HG03064 (cell line): ENCODE data around the gene SH3YL1.

Experiments
- ATAC-seq: cut with Tn5 transposase; IDR thresholded peaks from one replicate; pipeline ENCODE4 v1.9.1; 2021; ENCODE audit warnings: low read depth; ENCODE audit not compliant: unreplicated experiment

The SH3YL1 gene, protein sequence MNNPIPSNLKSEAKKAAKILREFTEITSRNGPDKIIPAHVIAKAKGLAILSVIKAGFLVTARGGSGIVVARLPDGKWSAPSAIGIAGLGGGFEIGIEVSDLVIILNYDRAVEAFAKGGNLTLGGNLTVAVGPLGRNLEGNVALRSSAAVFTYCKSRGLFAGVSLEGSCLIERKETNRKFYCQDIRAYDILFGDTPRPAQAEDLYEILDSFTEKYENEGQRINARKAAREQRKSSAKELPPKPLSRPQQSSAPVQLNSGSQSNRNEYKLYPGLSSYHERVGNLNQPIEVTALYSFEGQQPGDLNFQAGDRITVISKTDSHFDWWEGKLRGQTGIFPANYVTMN

DNA sequence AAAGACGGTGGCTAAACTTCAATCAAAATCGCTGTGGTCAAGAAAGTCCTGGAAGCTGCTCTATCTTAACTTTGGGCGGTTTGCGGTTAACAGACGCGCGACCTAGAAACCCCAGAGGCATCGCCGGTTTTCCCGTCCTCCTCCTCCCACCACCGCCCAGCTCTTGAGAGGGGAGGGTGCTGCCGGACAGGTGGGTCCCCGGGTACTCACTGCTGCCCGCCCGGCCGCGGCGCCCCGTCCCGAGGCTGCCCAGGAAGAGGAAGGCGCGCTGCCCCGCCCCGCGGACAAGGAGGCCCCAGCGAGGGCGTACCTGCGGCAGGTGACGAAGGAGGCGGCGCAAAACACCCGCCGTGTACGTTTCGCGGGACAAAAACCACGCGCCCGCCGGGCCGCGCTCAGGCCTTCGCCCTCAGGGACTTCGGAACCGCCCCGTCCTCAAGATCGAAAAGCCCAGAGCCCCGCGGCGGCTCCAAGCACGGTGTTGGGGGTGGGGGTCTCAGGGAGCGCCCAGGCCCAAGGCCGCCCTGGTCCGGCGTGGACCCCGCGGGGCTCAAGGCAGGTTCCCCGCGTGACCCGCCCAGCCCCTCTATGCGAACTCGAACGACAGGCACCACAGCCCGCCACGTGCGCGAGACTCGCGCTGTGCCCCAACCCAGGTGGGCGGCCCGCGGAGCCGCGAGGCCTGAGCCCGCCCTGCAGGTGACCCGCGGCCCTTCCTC, at the start of gene SH3YL1:
Gene SH3YL1 (minus strand): TSS at position 259 of the 719 bp plus-strand sequence. CDS start 48 bp downstream, at position 211.
- ATAC-seq = peak; percentile 21

DNA sequence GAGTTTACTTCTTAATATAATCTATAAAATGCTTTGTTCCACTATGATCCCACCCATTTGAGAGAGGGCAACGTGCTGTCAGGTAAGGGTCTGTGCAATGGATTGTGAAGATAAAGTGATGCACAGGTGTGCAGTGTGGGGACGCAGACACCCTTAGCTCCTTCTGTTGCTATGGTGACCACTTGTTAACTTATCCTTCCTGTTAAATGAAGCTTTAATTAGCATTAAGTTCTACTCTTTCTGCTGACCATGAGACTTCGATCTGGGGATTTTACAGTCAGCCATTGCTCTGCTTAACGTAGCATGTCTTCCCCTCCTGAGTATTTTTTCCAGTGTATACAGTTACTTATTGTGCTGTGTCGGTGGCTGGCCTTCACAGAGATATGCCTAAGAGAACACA, 47.2 kb upstream of the SH3YL1 start:
- no peak for ATAC-seq

DNA sequence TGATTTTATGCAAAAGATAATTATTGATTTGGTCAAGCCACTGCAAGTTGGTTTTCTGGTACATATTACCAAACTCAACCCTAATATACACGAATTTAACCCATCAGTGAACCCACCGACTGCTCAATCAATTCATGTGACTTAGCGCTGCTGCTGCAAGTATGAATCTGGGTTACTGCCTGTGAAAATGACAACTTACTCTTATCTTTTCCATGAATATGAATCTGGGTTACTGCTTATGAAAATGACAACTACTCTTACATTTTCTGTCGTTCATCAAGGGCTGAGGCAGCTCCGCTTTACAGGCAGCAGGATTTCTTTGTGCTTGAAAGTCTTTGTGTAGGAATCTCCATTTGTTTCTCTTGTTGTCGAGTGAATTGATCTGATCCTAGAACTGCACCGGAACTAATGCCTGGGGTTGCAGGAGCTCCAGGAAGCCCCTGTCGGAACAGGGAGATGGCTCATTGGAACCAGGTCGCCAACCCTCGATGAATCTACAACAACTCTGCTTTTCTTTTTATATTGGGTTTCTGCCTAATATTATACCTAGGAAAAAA, 46.2 kb upstream of the SH3YL1 start:
- ATAC-seq = no peak

DNA sequence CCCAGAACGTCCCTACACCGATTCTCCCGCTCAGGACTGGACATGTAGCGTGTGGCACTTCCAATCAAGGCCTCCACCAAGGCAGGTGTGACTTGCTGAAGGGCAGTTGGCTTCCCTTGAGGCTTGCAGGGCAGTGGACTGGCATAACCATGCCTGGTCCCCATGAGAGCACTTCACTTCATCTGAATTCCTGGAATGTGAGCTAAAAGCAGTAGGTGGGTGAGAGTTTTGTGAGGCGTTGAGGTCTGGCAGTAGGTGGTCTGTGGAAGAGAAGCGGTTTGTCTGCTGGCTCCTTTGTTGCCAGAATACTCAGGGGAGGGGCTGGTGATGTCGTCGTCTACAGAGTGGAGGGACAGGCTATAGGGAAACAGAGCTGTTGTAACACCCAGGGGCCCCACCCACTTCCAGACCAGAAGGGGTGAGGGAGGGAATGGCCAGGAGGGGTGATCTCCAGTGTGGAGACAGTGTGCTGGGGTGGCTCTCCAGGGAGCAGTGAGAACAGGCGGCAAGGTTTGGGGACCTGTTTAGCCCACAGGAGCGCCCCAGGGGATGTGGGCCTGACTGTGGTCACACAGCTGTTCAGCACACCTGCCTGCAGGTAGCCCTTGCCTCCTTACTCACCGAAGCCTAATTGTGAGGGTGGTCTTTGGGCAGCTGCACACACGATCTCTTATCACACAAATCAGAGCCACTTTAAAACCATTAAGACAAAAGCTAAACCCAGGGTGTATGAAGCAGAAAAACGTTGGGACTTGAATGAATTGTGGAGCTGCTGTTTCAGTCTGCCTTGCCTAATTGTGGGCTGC, 45.5 kb upstream of the SH3YL1 start:
- no peak for ATAC-seq

DNA sequence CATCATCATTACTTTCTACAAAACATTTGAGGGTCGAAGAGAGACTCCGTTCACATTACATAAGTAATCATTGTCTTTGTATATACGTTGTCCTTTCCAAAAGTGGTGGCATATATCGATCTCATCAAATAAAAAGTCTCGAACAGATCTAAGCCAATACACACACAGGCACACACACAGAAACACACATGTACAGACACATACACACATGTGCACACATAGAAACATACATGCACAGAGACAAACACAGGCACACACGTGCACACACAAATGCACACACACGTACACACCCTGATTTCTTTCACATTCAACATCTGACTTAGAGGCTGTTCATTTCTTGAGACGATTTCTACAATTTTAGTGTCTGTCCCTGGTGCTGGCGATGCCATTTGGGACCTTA, 41.5 kb upstream of the SH3YL1 start:
- ATAC-seq = no peak

DNA sequence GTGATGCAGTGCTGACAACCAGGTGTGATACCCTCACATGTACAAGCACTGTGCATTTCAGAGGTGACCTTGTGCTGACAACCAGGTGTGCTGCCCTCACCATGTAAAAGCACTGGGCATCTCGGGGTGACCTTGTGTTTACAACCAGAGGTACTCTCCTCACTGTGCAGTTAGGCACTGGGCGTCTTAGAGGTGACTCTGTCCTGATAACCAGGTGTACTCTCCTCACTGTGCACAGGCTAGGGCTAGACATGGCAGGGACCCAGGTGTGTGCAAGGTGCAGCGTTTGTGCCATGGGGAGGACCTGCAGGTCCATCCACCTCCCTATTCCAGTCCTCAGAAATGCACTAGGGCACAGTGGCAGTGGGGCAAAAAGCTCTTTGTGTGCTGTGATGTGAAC, 32.5 kb upstream of the SH3YL1 start:
- no peak for ATAC-seq

DNA sequence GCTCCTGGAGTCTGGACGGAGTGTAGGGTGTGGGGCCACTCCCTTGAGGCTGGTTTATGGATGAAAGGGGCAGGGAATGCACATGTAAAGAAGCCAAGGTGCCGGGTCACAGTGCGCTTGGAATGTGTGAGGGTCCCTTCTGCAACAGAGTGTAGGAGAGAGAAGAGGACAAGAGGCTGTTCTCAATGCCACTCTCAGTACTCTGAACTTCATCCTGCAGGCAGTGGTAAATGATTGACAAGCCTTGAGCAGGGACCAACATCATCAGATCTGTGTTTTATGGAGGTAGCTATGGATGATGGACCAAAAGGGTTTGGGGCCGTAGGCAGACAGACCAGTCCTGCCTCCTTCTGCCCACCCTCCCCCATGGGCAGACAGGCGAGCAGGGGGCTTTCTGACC, 31.3 kb upstream of the SH3YL1 start:
- ATAC-seq = no peak

DNA sequence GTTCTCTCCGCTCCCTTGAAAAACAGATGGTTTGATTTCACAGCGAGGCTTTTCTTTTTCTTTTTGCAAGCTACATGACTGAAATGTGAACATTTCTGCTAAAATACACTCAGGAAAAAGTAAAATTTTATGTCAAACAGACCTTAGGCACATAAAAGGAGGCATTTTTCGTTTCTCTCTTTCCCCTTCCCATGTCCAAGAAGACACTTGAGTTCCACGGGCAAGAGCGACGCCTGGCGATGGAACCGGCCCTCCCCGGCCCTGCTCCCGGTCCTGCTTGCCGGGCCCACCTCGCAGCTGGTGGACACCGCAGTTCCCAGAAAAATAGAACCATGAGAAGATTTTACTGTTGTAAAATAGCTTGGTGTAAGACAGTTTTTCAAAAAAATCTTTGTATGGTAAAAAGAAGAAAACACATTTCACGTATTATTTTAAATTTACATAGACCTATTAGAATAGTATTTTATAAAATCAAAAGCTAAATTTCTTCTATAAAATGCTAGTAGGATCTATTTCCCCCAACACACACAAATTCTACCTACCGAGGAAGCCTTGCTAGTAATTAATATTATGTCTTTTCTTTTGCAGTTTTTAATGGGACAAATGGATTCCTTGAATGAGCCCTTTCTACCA, 26.4 kb upstream of the SH3YL1 start:
- ATAC-seq = no peak

DNA sequence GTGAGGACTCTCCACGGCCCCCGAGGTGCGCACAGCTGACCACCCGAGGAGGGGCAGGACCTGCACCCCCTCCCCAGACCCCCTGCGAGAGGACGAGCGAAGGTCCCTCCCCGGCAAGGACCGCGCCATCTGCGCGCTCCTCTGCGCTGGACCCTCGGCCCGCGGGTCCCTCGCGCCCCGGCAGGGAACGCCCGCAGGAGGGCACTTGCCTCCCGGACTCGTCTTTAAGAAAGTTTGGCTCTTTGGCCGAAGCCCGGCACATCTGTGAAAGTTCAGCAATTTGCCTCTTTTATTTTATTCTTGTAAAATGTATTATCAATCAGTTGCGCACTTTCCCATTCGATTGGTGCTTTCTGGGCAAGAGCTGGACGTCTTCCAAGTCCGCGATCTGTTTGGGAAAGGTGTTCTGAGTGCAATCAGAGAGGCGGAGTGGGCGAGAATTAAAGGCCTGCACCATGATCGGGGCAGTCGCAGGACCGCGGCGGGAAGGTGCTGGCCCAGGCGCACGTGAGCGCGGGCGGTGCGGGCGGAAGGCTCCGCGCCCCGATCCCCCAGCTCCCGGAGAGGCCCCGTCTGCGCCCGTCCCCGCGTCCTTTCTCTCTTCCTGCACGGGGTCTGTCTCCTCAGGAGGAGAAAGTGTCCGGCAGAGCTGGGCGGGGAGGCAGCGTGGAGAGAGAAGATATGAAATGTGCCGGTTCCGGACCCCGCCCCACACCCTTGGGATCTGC, 25.7 kb upstream of the SH3YL1 start:
- ATAC-seq = no peak

DNA sequence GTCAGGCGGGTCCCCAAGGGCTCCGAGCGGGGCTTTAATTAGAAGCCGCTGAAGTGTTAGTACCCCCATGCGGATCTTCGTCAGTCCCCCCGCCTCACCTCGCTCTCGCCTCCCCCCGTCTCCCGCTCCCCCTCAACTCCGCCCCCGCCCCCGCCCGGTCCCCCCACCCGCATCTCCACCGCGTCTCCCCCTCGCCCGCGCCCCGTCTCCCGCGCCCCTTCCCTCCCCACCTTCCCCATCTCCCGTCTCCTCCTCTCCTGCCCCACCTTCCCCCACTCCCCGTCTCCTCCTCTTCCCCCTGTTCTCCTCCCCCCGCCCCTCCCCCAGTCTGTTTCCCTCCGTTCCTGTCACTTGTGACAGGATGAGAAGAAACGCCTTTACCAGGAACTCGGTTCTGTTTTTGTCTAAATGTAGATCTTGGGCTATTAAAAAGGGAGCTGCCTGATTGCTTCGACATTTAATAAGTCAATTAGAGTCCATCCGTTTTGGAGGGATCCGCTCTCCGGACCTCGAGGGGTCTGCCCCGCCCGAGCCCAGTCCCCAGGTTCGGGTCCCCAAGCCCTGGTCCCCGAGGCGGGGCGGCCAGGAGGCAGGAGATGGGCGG, 25.0 kb upstream of the SH3YL1 start:
- no peak for ATAC-seq

DNA sequence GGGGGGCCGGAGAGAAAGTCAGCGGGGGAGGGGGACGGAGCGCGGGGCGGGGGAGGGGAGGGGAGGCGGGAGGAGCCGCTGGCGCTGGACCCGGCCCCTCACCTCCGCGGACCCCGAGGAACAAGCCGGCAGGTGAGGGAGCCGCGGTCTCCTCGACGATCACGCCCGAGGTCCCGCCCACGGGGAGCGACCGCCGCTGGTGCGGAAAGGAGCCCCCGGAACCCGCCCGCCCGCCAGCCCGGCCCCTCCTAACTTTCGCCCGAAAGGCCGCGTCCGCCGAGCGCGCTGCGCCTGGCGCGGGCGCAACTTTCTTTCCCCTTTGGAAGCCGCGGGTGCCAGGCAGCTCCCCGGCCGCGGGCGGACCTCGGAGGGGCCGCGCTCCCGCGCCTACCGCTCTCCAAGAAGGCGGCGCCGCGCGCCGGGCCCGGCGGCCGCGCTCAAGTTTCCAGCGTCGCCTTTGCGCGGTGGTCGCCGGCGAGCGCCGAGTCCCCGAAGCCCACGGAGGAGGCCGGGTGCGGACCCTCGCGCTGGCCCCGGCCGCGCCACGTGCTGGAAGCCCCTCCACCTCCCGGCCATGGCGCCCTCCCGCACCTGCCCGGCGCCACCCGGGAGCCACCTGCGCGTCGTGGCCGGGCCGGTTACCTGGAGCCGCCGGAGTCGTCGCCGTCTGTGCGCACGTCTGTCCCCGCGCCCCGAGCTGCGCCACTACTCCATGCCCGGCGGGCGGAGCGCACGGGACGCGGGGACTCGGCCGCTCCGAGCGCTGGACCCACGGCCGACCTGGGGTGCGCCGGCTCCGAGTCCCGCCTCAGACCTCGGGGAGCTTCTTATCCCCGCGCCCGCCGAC, 24.3 kb upstream of the SH3YL1 start, which contains the start of gene ALKAL2:
Gene ALKAL2 (minus strand): TSS at position 181 of the 847 bp plus-strand sequence. CDS start 256 bp downstream, outside the sequence.
- ATAC-seq = no peak

DNA sequence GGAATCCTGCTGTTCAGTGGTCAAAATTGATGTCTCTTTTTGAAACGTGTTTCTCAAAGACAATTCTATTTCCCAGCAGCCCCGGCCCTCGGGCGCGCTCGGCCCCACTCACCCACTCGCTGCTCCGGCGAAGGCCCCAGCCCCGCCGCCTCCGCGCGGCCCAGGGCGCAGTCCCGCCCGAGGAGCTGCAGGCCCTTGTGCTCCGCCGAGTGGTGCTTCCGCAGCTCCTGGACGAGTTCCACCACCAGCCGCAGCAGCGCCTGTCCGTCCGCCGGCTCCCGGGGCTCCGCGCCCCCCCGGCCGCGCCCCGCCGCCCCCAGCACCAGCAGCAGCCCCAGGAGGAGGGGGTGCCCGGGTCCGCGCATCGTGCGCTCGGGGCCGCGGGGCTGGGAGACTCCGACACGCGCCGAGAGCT, 23.6 kb upstream of the SH3YL1 start:
- ATAC-seq = no peak

DNA sequence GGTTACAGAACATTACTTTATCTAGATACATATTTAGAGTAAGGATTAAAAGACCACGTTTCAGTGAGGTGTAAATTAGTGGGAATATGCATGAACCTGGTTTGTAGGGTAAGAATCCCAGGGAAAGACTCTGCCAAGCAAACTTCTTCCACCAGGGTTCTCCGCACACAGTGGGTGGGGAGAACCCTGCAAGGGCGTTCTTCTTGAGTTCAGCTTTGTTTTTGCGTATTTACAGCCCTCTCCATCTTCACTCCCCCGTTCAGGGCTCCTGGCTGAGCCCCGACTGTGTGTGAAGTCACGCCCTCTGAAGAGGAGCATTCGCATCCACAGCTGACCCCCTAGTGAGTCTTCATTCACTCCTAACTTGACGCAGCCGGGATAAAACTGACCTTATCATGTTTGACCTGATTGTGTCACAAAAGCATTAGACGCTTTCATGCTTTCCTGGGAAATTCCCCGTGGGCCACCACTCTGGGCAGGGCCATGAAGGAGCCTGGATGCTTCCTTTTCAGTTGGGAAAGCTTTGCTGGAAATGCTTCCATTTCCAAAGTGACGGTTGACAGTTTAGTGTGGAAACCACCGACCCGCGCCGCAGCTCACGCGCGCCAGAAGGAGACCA, 23.1 kb upstream of the SH3YL1 start:
- no peak for ATAC-seq

DNA sequence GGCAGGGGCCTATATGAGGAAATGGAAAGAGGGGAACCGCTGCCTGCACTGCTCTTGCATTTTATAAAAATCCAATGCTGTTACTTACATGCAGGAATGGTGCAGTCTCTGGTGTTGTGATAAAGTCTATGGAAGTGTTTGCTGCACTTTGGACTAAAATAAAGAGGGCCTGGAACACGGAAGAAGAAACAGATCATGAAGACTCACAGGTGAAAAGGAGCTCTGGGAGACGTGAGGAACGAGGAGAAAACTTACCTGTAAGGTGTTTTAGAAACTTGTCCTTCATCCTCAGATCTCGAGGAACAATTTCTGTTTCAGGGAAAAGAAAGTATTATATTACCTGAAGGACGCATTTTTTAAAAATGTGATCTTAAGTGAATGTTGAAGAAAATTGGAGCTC, 22.2 kb upstream of the SH3YL1 start:
- no peak for ATAC-seq

DNA sequence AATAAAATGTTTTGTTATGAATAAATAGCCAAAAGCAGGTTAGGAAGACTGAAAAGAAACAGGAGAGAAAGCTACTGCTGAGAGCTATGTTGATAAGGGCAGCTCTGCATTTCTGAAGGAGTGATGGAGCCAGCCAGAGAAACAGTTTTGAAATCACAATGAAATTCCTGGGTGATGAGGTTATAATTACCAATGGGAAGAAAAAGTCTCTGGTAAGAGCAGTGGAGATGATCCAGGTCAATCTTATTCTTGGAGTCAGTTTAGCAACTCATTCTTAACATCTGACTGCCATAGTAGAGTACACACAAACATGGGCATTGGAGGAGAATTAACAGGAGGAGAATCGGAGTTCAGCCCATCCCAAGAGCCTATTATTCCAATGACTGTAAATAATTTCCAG, 21.7 kb upstream of the SH3YL1 start:
- ATAC-seq = no peak

DNA sequence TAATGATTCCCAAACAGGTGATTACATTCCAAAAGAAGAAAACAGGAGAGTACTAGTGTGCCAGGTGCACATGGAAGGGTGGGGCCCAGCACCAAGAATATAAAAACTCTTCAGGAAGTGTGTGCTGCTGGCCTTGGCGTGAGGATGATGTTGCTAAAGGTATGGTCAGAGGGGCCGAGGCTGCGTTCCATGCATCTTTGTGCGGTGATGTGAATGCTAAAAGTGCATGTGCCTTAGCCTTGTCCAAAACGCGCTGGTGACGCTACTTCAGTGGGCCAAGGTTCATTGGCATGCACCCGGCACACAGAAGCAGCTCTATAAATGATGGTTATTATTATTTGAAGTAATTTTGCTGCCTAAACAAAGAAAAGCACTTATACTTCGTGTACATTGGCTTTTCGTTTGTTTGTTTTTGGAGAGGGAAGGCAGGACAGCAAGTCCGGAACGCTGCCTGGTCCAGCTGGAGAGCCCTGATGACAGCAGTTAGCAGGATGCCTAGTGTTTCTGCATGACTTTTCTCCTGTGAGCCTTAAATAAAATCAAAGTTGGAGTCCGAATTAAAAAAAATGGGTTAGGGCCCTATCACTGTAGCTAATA, 21.2 kb upstream of the SH3YL1 start:
- no peak for ATAC-seq

DNA sequence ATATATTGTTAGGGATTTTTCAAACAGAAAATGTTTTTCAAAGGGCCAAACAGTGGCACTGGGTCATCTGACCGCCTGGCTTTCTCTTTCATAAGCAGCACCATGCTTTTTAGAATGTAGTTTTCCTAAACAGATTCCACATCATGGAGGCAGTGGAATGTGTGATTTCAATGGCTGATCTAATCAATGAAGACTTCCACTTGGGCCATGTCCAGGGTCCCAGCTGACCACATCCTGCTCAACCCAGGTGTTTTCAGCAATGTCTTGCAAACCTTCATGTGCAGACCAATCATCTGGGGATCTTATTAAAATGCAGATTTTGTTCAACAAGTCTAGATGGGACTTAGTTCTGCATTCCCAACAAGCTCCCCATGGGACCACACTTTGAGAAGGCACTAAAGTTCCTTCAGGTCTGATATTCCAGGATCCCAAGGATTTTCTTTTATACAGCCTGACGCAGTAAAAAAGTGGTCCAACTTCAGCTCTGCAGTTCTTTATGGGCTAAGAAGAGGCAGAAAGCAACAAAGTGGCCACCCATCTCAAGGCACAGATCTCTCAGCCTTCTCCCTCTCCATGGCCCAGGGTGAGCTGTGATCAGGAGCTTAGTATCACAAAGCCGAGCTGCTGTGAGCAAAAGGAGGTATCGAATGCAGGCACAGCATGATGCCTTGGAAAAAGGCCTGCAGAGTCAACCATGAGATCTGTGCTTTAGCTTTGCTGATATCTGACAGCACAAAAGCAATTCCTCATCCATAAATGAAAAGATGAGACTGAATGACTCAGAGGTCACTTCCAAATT, 20.4 kb upstream of the SH3YL1 start:
- no peak for ATAC-seq
